Heart left ventricle (tissue), 16 donors: ENCODE data around the gene KRT12. TPM values are rescaled to one million over a fixed set of nuclear protein-coding genes. Genes with fewer than 3 reads are reported as not detected.

Source experiments
- ATAC-seq, 4 donors: fragments of 200-7000 bp; cut with Tn5 transposase; one replicate each; pipeline ENCODE4 v1.9.1; 2020 to 2022; ENCODE audit warnings: moderate library complexity in 4 of 4, mild to moderate bottlenecking in 3 of 4, moderate number of reproducible peaks in 1 of 4
- DNase-seq, 5 donors: peaks; one replicate each; pipeline ENCODE4 v3.0.0-alpha.2; 2020
- H3K27ac ChIP-seq, 12 donors: fragments of 200-600 bp; sonication (generic) in 4 of 12; one replicate each; pipeline versions ENCODE4 v1.5.0 to v1.8.0; 2016 to 2022; ENCODE audit warnings: mild to moderate bottlenecking in 2 of 12
- H3K27me3 ChIP-seq, 9 donors: fragments of 200-600 bp; sonication (generic) in 2 of 9; one replicate each; pipeline versions ENCODE4 v1.5.1 to v1.8.0; 2016 to 2022; ENCODE audit warnings: mild to moderate bottlenecking in 3 of 9
- H3K36me3 ChIP-seq, 9 donors: fragments of 200-600 bp; sonication (generic) in 2 of 9; one replicate each; pipeline versions ENCODE4 v1.5.0 to v1.8.0; 2018 to 2022; ENCODE audit warnings: mild to moderate bottlenecking in 2 of 9
- H3K4me1 ChIP-seq, 12 donors: fragments of 200-600 bp; sonication (generic) in 4 of 12; one replicate each; pipeline versions ENCODE4 v1.5.0 to v1.8.0; 2016 to 2022; ENCODE audit warnings: mild to moderate bottlenecking in 3 of 12
- H3K4me3 ChIP-seq, 12 donors: fragments of 200-600 bp; sonication (generic) in 4 of 12; one replicate each; pipeline versions ENCODE4 v1.5.0 to v1.8.0; 2017 to 2022; ENCODE audit warnings: mild to moderate bottlenecking in 9 of 12, moderate library complexity in 4 of 12
- H3K9me3 ChIP-seq, 12 donors: fragments of 200-600 bp; sonication (generic) in 4 of 12; one replicate each; pipeline versions ENCODE4 v1.5.0 to v1.8.0; 2016 to 2022; ENCODE audit warnings: mild to moderate bottlenecking in 1 of 12
- CTCF ChIP-seq, 12 donors: fragments of 200-600 bp; sonication (generic) in 4 of 12; IDR thresholded peaks; one replicate each; pipeline versions ENCODE4 v1.5.0 to v1.8.0; 2018 to 2022; ENCODE audit warnings: antibody characterized with exemption in 12 of 12, mild to moderate bottlenecking in 5 of 12
- POLR2A ChIP-seq, 2 donors: fragments of 450-650 bp; IDR thresholded peaks; one replicate each; pipeline ENCODE4 v1.6.1; 2017; ENCODE audit warnings: antibody characterized with exemption in 2 of 2, mild to moderate bottlenecking in 2 of 2, moderate library complexity in 2 of 2
- WGBS, 4 donors: extraction: QIAGEN DNeasy Blood & Tissue Kit in 2 of 4; methylation state at CpG; one replicate each; pipeline versions ENCODE4 v1.1.5 to v1.1.7; 2013 to 2018; 5-methylcytosine and 5-hydroxymethylcytosine counted together
- intact Hi-C, 10 donors: fragments of 100-400 bp; cut with DNase I; formaldehyde crosslinking; loops; one replicate each; pipeline versions ENCODE4 v1.11.1 to v1.14.2; 2022
- polyA plus RNA-seq, 2 donors: library from polyadenylated mRNA; stranded (reverse); fragments of 200-250 nt; gene quantifications; one replicate each; pipeline ENCODE4 v1.2.3, GENCODE V29; 2013
- total RNA-seq, 9 donors: library from RNA; depleted of rRNA in 2 of 9; stranded (reverse); fragments of >200 nt in 2 of 9; fragmentation: NEBNext Ultra II Directional in 3 of 9; extraction: Animal tissue kit (Norgen Biotek cat#: 25700) in 3 of 9; gene quantifications; one replicate each; pipeline versions ENCODE4 v1.1.0 to v1.2.4, GENCODE V29; 2016 to 2023
- donor health status: ischemic (EF 13 %, LVEDD 7.1; RV severe dilation, severe dysfunction).
- donor health status: healthy with polysubstance abuse.
- donor health status: DM: no; HTN: yes; CAD: no.
- donor health status: DM: no; HTN: no; CAD: no.
- donor health status: ischemic (EF 25% LVEDD 6.9; RV normal size, moderate dysfunction).
- donor health status: ischemic (EF 25% LVEDD 5.7; RV mildly dilated, moderate dysfunction).
- donor health status: healthy.
- donor health status: DM: yes; HTN: yes; CAD: no.
- donor health status: ischemic (EF 35%, LVEDD 5.7; RV mildly dilated, moderate dysfunction).
- donor health status: nonischemic (EF 11% LVEDD 7.7; RV severe dilation, severe dysfunction).
- donor health status: DM: yes; HTN: yes; CAD: no.
- donor health status: PGD.
- donor health status: ischemic (EF 29% LVEDD 5.4; RV normal size, mild dysfunction).
- donor health status: nonischemic (EF 23%, LVEDD 6.1; RV moderate dilation, normal function).

The KRT12 gene
- total and polyA plus RNA-seq, 11 donors: not detected

GRCh38 chr17:40830085-40830776 lies 36.8 kb downstream of the KRT12 start:
- Histone ChIP-seq H3K4me3 (no peak overlapping the region), H3K9me3 (no peaks in the 10 kb centered on the region), H3K27me3 (no peaks in the 10 kb centered on the region), H3K27ac (no peak overlapping the region), H3K36me3 (peaks cover 0 to 21% (median 9%) of the 10 kb centered on the region in 9 donors), H3K4me1 (peaks cover 0 to 24% (median 13%) of the 10 kb centered on the region in 12 donors)
- intact Hi-C loops: no loop called here
- DNase-seq (no peak), ATAC-seq (no peak)
- no peak for TF ChIP-seq POLR2A (IDR thresholded peaks at IDR 0.05)
- no peak for TF ChIP-seq CTCF (IDR thresholded peaks at IDR 0.05)
- 89 to 97% (median 91%) methylated on average over 2 of the region's 2 CpGs for WGBS, 4 donors

GRCh38 chr17:40828454-40829044 lies 38.5 kb downstream of the KRT12 start:
- DNase-seq (no peak), ATAC-seq (peak in 3 of 4 donors; percentile 64 to 74 (median 71))
- H3K4me1 ChIP-seq: peaks cover 0 to 24% (median 13%) of the 10 kb centered on the region in 12 donors
- H3K27ac ChIP-seq: peak overlapping the region; percentile 25 to 72 (median 50)
- peak overlapping the region in 1 of 12 donors; percentile 9 for H3K4me3 ChIP-seq
- intact Hi-C loops: no loop called here
- WGBS, 4 donors: 47 to 63% (median 54%) methylated on average over 4 of the region's 4 CpGs
- peaks cover 0 to 5% (median 0%) of the 10 kb centered on the region in 9 donors for H3K36me3 ChIP-seq
- no peaks in the 10 kb centered on the region for H3K9me3 ChIP-seq
- H3K27me3 ChIP-seq: no peaks in the 10 kb centered on the region
- no peak for TF ChIP-seq POLR2A (IDR thresholded peaks at IDR 0.05)
- TF ChIP-seq CTCF (IDR thresholded peaks at IDR 0.05): no peak

- Histone ChIP-seq H3K4me3 (no peak overlapping the region), H3K27ac (peak overlapping the region; percentile 25 to 72 (median 50)), H3K9me3 (no peaks in the 10 kb centered on the region), H3K36me3 (no peaks in the 10 kb centered on the region), H3K27me3 (no peaks in the 10 kb centered on the region), H3K4me1 (peaks cover 0 to 24% (median 13%) of the 10 kb centered on the region in 12 donors)
- intact Hi-C loops: no loop called here
- TF ChIP-seq CTCF (IDR thresholded peaks at IDR 0.05) (no peak), POLR2A (IDR thresholded peaks at IDR 0.05) (no peak)
- ATAC-seq: peak in 1 of 4 donors; percentile 61
- WGBS, 4 donors: 22 to 34% (median 28%) methylated on average over 7 of the region's 7 CpGs
- no peak for DNase-seq
Measured at GRCh38 chr17:40827746-40828453, 39.1 kb downstream of the KRT12 start.

- no peaks in the 10 kb centered on the region for H3K27me3 ChIP-seq
- H3K27ac ChIP-seq: no peak overlapping the region
- TF ChIP-seq POLR2A (IDR thresholded peaks at IDR 0.05) (no peak), CTCF (IDR thresholded peaks at IDR 0.05) (no peak)
- no peaks in the 10 kb centered on the region for H3K9me3 ChIP-seq
- H3K4me1 ChIP-seq: peaks cover 0 to 28% (median 14%) of the 10 kb centered on the region in 12 donors
- no peak overlapping the region for H3K4me3 ChIP-seq
- peaks cover 0 to 3% (median 0%) of the 10 kb centered on the region in 9 donors for H3K36me3 ChIP-seq
- intact Hi-C loops: no loop called here
- ATAC-seq (no peak), DNase-seq (no peak)
- 94 to 100% (median 96%) methylated on average over 2 of the region's 2 CpGs for WGBS, 4 donors
Measured at GRCh38 chr17:40825599-40825998, 41.4 kb downstream of the KRT12 start.
